NOMO-1 treated with DMSO at 0.1 percent for 48 hours (cell line): ENCODE measurements around the gene PGA4.
A peak's percentile ranks its signal among the peaks of the same experiment; 100 is the strongest.
"Not testable (repeated sequence)": the region's sequence is repeated elsewhere in the genome, so short reads cannot be mapped to it uniquely, and the experiment has no call there.

ENCODE experiments used
- DNase-seq: peaks from one replicate; lab custom pipeline; 2025; ENCODE audit not compliant: unreplicated experiment; lab: John Stamatoyannopoulos, UW

The PGA4 gene

GRCh38 chr11:61248071-61248470 is 25.9 kb downstream of the PGA4 start:
- DNase-seq = not testable (repeated sequence)

- not testable (repeated sequence) for DNase-seq
Measured at GRCh38 chr11:61249201-61249600, 27.1 kb downstream of the PGA4 start.

GRCh38 chr11:61250796-61251765 is 28.9 kb downstream of the PGA4 start:
- not testable (repeated sequence) for DNase-seq

- DNase-seq = not testable (repeated sequence)
Measured at GRCh38 chr11:61252332-61252731, 30.2 kb downstream of the PGA4 start.

GRCh38 chr11:61254403-61255025 is 32.4 kb downstream of the PGA4 start:
- DNase-seq = peak; percentile 38

GRCh38 chr11:61256710-61257482 is 34.7 kb downstream of the PGA4 start:
- DNase-seq = peak; percentile 27

- DNase-seq = no peak
Measured at GRCh38 chr11:61258546-61258945, 36.4 kb downstream of the PGA4 start.

GRCh38 chr11:61259363-61259762 is 37.2 kb downstream of the PGA4 start:
- DNase-seq = no peak

GRCh38 chr11:61264371-61264770 is 42.2 kb downstream of the PGA4 start:
- DNase-seq = no peak

- no peak for DNase-seq
Measured at GRCh38 chr11:61264795-61265194, 42.6 kb downstream of the PGA4 start.

GRCh38 chr11:61265357-61265756 is 43.2 kb downstream of the PGA4 start:
- no peak for DNase-seq

- no peak for DNase-seq
Measured at GRCh38 chr11:61266602-61267001, 44.5 kb downstream of the PGA4 start.

GRCh38 chr11:61267437-61267841 is 45.3 kb downstream of the PGA4 start:
- no peak for DNase-seq

- no peak for DNase-seq
Measured at GRCh38 chr11:61268588-61269250, 46.6 kb downstream of the PGA4 start.

GRCh38 chr11:61270354-61271076 is 48.4 kb downstream of the PGA4 start:
- no peak for DNase-seq

GRCh38 chr11:61272731-61273130 is 50.6 kb downstream of the PGA4 start:
- no peak for DNase-seq

- no peak for DNase-seq
Measured at GRCh38 chr11:61273178-61274078, 51.3 kb downstream of the PGA4 start.

- DNase-seq = no peak
Measured at GRCh38 chr11:61274084-61274483, 51.9 kb downstream of the PGA4 start.

- DNase-seq = no peak
Measured at GRCh38 chr11:61275191-61275590, 53.0 kb downstream of the PGA4 start.
